NOMO-1 (cell line): ENCODE data around the gene PLA2G4B.

ENCODE experiments used
- DNase-seq, 2 experiments: peaks; one replicate each; lab custom pipeline; 2025; ENCODE audit not compliant: unreplicated experiment in 2 of 2; lab: John Stamatoyannopoulos, UW

PLA2G4B gene

GRCh38 chr15:41866872-41867579, 28.4 kb downstream of the PLA2G4B start:
- DNase-seq, result no peak

GRCh38 chr15:41868321-41868720, 29.7 kb downstream of the PLA2G4B start:
- no peak for DNase-seq

DNA sequence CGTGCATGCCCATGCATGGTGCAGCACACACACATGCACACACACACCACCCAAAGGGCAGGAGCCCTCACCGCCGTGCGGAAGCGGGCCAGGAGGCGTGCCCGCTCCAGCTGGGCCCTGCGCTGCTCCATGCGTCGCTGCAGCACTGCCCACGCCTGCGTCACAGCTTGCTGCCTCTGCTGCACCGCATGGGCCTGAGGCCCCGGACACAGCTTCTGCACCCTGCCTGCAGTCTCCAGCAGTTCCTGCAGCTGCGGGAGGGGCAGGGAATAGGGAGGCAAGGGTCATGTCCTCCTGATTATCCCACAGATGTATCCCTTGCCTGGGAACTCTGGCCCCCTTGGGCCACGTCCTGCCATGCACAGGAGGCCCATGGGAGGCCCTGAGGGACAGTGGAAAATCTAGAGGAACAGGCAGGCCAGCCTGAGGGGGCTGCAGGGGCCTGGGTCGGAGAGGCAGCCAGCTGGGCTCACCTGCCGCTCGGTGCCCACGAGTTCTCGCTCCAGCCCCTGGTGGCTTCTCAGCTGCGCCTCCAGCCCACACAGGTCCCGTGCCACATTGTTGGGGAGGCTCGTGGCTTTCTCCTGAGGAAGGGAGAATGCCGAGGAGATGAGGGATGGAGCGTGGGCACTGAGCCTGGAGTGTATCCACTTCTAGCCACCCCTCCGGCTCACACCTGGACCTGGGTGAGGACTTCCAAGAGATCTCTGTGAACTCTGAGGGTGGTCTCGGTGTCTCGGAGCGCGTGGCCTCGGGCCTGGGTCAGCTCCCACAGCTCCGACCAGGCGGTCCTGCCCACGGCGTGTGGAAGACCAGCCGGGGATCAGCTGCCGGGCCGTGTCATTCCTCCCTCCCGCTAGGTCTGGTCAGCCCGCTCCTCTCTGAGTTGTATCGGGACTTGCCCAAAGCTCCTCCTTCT, 31.4 kb downstream of the PLA2G4B start:
- DNase-seq, result no peak

- DNase-seq, result no peak
Observed at GRCh38 chr15:41870689-41871081, 32.0 kb downstream of the PLA2G4B start.

GRCh38 chr15:41871175-41871905, 32.7 kb downstream of the PLA2G4B start:
- DNase-seq, result no peak

GRCh38 chr15:41872166-41872747, 33.6 kb downstream of the PLA2G4B start:
- no peak for DNase-seq

DNA sequence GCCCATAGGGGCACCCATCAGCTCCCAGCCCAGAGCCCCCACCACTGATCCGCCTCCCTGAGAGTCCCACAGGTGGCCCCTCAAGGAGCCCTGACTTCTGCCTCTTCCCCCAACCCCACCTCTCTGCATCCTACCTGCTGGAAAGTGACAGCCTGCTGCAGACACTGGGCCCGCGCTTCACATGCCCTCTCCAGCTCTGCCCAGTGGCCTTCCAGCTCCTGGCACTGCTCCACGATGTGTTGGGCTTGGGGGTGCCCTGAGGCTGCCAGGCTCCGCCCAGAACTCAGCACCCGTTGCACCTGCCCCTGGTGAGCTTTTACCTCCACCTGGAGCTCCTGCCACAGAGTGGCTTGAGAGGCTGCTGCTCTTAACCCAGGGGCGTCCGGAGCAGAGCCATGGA, 35.1 kb downstream of the PLA2G4B start:
- no peak for DNase-seq

- no peak for DNase-seq
Observed at GRCh38 chr15:41874736-41875135, 36.1 kb downstream of the PLA2G4B start.

GRCh38 chr15:41876007-41876406, 37.4 kb downstream of the PLA2G4B start:
- no peak for DNase-seq

DNA sequence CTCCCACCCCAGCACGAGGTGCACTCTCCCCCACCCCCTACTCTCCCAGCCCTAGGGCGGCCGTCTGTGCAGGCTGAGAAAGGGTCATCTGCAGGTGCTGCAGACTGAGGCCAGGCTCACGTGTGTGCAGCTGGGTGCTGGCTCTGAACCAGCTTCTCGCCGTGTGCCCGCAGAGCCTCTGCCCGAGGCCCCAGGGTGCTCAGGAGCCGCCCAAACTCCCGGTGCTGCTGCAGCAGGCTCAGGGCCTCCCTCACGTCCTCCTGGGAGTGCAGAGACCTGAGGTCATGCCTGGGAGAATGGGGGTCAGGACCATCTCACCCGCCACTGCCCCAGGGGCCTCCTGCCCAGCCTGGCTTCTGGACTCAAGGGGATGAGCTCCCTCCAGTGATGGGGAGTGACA, 38.0 kb downstream of the PLA2G4B start:
- DNase-seq, result no peak

- no peak for DNase-seq
Observed at GRCh38 chr15:41877631-41878354, 39.1 kb downstream of the PLA2G4B start.

DNA sequence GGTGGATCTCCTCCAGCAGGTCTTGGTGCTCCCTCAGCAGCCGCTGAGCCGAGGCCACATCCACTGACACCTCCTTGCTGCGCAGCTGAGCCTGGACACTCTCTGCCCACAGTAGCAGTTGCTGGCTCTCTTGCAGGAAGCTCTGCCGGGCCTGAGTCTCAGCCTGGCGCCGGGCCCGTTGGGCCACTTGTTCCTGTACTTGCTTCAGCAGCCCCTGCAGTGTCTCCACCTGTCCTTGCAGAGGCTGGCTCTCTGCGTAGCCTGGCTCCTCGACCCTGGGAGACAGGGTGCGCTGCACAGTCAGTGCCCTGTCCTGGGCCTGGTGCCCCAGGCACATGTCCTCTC, 39.7 kb downstream of the PLA2G4B start:
- no peak for DNase-seq

GRCh38 chr15:41879321-41879845, 40.7 kb downstream of the PLA2G4B start:
- no peak for DNase-seq

- no peak for DNase-seq
Observed at GRCh38 chr15:41880156-41880877, 41.7 kb downstream of the PLA2G4B start.

GRCh38 chr15:41881086-41881485, 42.4 kb downstream of the PLA2G4B start:
- no peak for DNase-seq

GRCh38 chr15:41881550-41881919, 42.9 kb downstream of the PLA2G4B start:
- DNase-seq, result no peak

DNA sequence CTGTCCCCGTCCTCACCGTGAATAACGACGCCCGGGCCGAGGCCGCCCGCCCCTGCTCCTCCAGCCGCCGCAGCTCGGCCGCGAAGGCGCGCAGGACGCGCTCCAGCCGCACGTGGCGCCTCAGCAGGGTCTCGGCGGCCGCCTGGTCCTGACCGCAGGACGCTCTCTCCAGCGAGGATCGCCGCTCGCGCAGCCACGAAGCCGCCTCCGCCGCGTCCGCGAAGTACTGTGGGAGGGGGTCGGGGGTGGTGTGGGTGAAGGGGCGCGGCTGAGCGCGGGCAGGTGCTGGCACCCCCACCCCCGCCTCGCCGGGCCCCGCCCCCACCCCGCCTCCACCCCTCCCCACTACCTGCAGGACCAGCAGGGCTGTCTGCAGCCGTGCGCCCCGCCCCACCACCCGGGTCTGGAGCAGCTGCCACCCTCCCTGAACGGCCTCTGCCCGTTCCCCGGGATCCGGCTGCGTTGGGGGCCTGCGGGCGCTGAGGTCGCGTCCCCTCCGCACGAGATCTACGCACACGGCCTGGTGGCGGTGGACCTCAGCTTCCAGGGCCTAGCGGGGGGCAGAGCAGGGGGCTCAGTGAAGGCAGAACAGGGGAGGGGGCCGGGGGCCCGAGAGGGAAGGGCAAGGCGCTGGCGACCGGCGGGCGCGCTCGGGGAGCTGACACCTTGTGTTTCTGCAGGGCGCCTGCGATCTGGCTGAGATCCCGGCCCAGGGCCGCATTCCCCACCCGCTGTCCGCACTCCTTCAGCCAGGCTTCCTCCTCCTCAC, 43.5 kb downstream of the PLA2G4B start:
- DNase-seq, result no peak

DNA sequence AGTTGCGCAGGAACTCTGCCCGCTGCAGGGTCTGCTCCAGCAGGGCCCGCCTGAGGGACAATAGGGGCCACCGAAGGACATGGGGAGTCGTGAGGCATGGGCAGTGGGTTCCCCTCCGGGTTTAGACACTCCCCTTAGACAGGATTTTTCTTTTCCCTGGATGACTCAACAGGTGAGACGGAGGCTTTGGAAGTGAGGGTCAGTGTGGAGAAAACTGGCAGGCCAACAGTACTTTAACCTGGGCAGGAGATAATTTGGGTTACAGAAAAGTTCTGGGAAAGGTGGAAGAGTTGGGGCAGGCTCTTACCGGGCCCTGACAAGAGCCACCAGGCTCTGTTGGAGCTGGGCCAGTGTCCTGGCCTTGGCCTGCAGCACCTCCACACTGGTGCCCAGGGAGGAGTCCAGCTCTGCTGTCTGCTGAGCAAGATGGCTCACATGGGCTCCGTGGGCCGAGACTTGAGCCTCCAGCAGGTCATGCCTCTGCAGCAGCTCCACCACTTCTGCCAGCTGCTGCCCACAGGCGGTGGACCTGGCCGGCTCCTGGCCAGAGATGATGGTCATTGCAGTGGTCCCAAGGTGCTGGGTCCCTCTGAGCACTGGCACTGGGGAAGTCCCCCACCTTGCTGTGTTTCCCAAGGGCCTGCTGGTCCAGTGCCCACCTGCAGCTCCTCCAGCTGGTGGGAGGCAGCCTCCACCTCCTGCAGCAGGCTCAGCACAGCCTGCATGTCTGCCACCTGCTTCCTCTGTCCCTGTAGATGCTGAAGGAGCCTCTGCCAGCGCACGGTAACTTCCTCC, 44.2 kb downstream of the PLA2G4B start:
- DNase-seq, result peak in 1 of 2 experiments; percentile 2
